Ishikawa (cell line): Measurements from ENCODE around the gene FBXO21.

Experiments
- EGR1 ChIP-seq: IDR thresholded peaks from 2 replicates; pipeline ENCODE4 v1.6.1; 2012
- EP300 ChIP-seq: IDR thresholded peaks from 2 replicates; pipeline ENCODE4 v1.6.1; 2012; ENCODE audit warnings: borderline replicate concordance
- NFIC ChIP-seq: IDR thresholded peaks from 2 replicates; pipeline ENCODE4 v1.6.1; 2012
- TAF1 ChIP-seq: IDR thresholded peaks from 2 replicates; pipeline ENCODE4 v1.6.1; 2012; ENCODE audit warnings: low read depth, mild to moderate bottlenecking
- YY1 ChIP-seq: IDR thresholded peaks from 2 replicates; pipeline ENCODE4 v1.6.1; 2012; ENCODE audit warnings: low read depth
- TF ChIP-seq, protein P1 (sequence below): IDR thresholded peaks from 2 replicates; pipeline ENCODE4 v1.6.1; 2012; ENCODE audit warnings: low read depth, mild to moderate bottlenecking
- TF ChIP-seq, protein P2 (sequence below): IDR thresholded peaks from 2 replicates; pipeline ENCODE4 v1.6.1; 2012

DNA sequence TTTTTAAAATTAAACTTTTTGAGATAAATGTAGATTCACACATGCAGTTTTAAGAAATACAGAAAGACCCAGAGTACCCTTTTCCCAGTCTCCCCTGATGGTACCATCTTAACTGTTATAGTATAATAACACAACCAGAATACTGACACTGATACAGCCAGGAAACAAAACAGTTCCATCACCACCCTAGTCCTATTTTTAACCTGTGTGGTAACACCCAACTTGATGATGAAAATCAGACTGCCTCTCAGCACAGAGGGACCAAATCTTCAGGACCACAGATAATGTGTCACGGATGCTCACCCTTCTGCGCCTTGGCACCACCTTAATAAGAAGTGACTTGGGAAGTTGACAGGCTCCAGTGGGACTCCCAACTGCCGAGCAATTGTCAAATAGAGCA is 18.1 kb downstream of the FBXO21 start:
- TF ChIP-seq EP300 (no peak), EGR1 (no peak), YY1 (no peak), NFIC (no peak), TAF1 (no peak)
- TF ChIP-seq, protein P1, sequence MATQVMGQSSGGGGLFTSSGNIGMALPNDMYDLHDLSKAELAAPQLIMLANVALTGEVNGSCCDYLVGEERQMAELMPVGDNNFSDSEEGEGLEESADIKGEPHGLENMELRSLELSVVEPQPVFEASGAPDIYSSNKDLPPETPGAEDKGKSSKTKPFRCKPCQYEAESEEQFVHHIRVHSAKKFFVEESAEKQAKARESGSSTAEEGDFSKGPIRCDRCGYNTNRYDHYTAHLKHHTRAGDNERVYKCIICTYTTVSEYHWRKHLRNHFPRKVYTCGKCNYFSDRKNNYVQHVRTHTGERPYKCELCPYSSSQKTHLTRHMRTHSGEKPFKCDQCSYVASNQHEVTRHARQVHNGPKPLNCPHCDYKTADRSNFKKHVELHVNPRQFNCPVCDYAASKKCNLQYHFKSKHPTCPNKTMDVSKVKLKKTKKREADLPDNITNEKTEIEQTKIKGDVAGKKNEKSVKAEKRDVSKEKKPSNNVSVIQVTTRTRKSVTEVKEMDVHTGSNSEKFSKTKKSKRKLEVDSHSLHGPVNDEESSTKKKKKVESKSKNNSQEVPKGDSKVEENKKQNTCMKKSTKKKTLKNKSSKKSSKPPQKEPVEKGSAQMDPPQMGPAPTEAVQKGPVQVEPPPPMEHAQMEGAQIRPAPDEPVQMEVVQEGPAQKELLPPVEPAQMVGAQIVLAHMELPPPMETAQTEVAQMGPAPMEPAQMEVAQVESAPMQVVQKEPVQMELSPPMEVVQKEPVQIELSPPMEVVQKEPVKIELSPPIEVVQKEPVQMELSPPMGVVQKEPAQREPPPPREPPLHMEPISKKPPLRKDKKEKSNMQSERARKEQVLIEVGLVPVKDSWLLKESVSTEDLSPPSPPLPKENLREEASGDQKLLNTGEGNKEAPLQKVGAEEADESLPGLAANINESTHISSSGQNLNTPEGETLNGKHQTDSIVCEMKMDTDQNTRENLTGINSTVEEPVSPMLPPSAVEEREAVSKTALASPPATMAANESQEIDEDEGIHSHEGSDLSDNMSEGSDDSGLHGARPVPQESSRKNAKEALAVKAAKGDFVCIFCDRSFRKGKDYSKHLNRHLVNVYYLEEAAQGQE: no peak
- TF ChIP-seq, protein P2, sequence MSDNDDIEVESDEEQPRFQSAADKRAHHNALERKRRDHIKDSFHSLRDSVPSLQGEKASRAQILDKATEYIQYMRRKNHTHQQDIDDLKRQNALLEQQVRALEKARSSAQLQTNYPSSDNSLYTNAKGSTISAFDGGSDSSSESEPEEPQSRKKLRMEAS: no peak
